Sigmoid colon (tissue), 7 donors: ENCODE results near the gene ARL5C. TPM values are rescaled to one million over a fixed set of nuclear protein-coding genes. Genes with fewer than 3 reads are reported as not detected.

Experiments
- DNase-seq: peaks from one replicate; pipeline ENCODE4 v3.0.0-alpha.2; 2019
- H3K27ac ChIP-seq, 4 donors: fragments of 200-600 bp; sonication (generic); one replicate each; pipeline ENCODE4 v1.5.1; 2016 to 2019; ENCODE audit warnings: mild to moderate bottlenecking in 1 of 4
- H3K27me3 ChIP-seq, 3 donors: fragments of 200-600 bp; sonication (generic); one replicate each; pipeline ENCODE4 v1.5.1; 2019; ENCODE audit warnings: mild to moderate bottlenecking in 1 of 3
- H3K36me3 ChIP-seq, 4 donors: fragments of 200-600 bp; sonication (generic); one replicate each; pipeline ENCODE4 v1.5.1; 2016 to 2019
- H3K4me1 ChIP-seq, 4 donors: fragments of 200-600 bp; sonication (generic); one replicate each; pipeline ENCODE4 v1.5.1; 2017 to 2019
- H3K4me3 ChIP-seq, 4 donors: fragments of 200-600 bp; sonication (generic); one replicate each; pipeline ENCODE4 v1.5.1; 2017 to 2019; ENCODE audit warnings: mild to moderate bottlenecking in 2 of 4, moderate library complexity in 1 of 4
- H3K9me3 ChIP-seq, 4 donors: fragments of 200-600 bp in 3 of 4; sonication (generic) in 3 of 4; one replicate each; pipeline versions ENCODE4 v1.5.1 to v1.6.1; 2013 to 2019
- CTCF ChIP-seq, 4 experiments: fragments of 450-650 bp in 3 of 4; fragments of 200-600 bp in 1 of 4; IDR thresholded peaks; one replicate each; pipeline ENCODE4 v1.5.1; 2016 to 2019; ENCODE audit warnings: antibody characterized with exemption in 4 of 4, mild to moderate bottlenecking in 3 of 4, moderate library complexity in 2 of 4
- EP300 ChIP-seq, 4 donors: sonication (generic); formaldehyde crosslinking; IDR thresholded peaks; one replicate each; pipeline ENCODE4 v1.6.1; 2017; ENCODE audit warnings: antibody characterized with exemption in 4 of 4
- POLR2A ChIP-seq, 2 donors: fragments of 450-650 bp; IDR thresholded peaks; one replicate each; pipeline ENCODE4 v1.6.1; 2016; ENCODE audit warnings: antibody characterized with exemption in 2 of 2, mild to moderate bottlenecking in 2 of 2, moderate library complexity in 2 of 2
- POLR2AphosphoS5 ChIP-seq, 4 donors: sonication (generic); formaldehyde crosslinking; IDR thresholded peaks; one replicate each; pipeline ENCODE4 v1.6.1; 2017; ENCODE audit warnings: antibody characterized with exemption in 4 of 4
- WGBS, 2 donors: extraction: QIAGEN DNeasy Blood & Tissue Kit; methylation state at CpG; one replicate each; pipeline ENCODE4 v1.1.7; 2013; 5-methylcytosine and 5-hydroxymethylcytosine counted together
- intact Hi-C: fragments of 100-400 bp; cut with DNase I; formaldehyde crosslinking; loops from one replicate; pipeline ENCODE4 v1.15.1; 2023
- polyA plus RNA-seq, 3 donors: library from polyadenylated mRNA; stranded (reverse); fragments of 200-250 nt; gene quantifications; one replicate each; pipeline ENCODE4 v1.2.3, GENCODE V29; 2013
- total RNA-seq, 4 donors: library from RNA; depleted of rRNA; stranded (reverse); fragments of >200 nt; gene quantifications; one replicate each; pipeline ENCODE4 v1.1.0, GENCODE V29; 2016
- donor health status: healthy with polysubstance abuse.
- donor health status: Bipolar disorder and iron deficiency.
- donor health status: healthy.

ARL5C gene
- total and polyA plus RNA-seq, 7 donors, result 0.28 TPM; not detected in 6

- TF ChIP-seq EP300 (IDR thresholded peaks at IDR 0.05), result no peak
- no peak overlapping the region for H3K27ac ChIP-seq
- intact Hi-C loops, result no loop called here
- H3K9me3 ChIP-seq, result no peaks in the 10 kb centered on the region
- DNase-seq, result no peak
- WGBS, 2 donors, result 92 to 95% methylated on average over 5 of the region's 5 CpGs
- no peaks in the 10 kb centered on the region for H3K27me3 ChIP-seq
- no peaks in the 10 kb centered on the region for H3K4me1 ChIP-seq
- H3K4me3 ChIP-seq, result no peak overlapping the region
- H3K36me3 ChIP-seq, result peaks cover 5 to 70% (median 31%) of the 10 kb centered on the region in 4 donors
Observed at GRCh38 chr17:39183045-39183444, 17.1 kb upstream of the ARL5C start.

DNA sequence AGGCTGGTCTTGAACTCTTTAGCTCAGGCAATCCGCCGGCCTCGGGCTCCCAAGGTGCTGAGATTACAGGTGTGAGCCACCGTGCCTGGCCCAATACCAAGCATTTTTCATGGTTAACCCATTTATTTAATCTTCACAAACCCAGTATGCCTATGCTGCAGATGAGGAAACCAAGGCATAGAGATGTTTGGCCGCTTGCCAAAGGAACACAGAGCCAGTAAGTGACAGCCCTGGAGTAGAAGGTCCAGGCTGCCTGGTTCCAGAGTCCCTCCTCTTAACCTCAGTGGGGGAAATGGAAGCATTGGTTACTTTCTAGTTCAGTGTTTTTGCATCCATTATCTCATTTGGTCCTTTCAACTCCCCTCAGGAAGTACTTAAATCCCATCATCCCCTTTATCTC is 15.3 kb upstream of the ARL5C start:
- intact Hi-C loops, result no loop called here
- TF ChIP-seq EP300 (IDR thresholded peaks at IDR 0.05), result no peak
- no peak for TF ChIP-seq POLR2A (IDR thresholded peaks at IDR 0.05)
- TF ChIP-seq POLR2AphosphoS5 (IDR thresholded peaks at IDR 0.05), result no peak
- no peak for TF ChIP-seq CTCF (IDR thresholded peaks at IDR 0.05)
- no peaks in the 10 kb centered on the region for H3K9me3 ChIP-seq
- H3K36me3 ChIP-seq, result peaks cover 5 to 67% (median 26%) of the 10 kb centered on the region in 4 donors
- H3K4me1 ChIP-seq, result no peaks in the 10 kb centered on the region
- no peaks in the 10 kb centered on the region for H3K27me3 ChIP-seq
- no peak overlapping the region for H3K27ac ChIP-seq
- no peak for DNase-seq
- no peak overlapping the region for H3K4me3 ChIP-seq
- 93 to 94% methylated on average over 5 of the region's 5 CpGs for WGBS, 2 donors

- Histone ChIP-seq H3K4me3 (no peak overlapping the region), H3K27me3 (no peaks in the 10 kb centered on the region), H3K27ac (no peak overlapping the region), H3K9me3 (no peaks in the 10 kb centered on the region), H3K4me1 (peaks cover 0 to 10% (median 5%) of the 10 kb centered on the region in 4 donors), H3K36me3 (peaks cover 0 to 41% (median 12%) of the 10 kb centered on the region in 4 donors)
- WGBS, 2 donors, result 15 to 63% methylated on average over 4 of the region's 4 CpGs
- intact Hi-C loops, result no loop called here
- no peak for TF ChIP-seq POLR2A (IDR thresholded peaks at IDR 0.05)
- TF ChIP-seq CTCF (IDR thresholded peaks at IDR 0.05), result no peak
- TF ChIP-seq EP300 (IDR thresholded peaks at IDR 0.05), result no peak
- no peak for TF ChIP-seq POLR2AphosphoS5 (IDR thresholded peaks at IDR 0.05)
- no peak for DNase-seq
Observed at GRCh38 chr17:39178536-39178935, 12.6 kb upstream of the ARL5C start.

- peaks cover 0 to 10% (median 5%) of the 10 kb centered on the region in 4 donors for H3K4me1 ChIP-seq
- H3K36me3 ChIP-seq, result peaks cover 0 to 32% (median 11%) of the 10 kb centered on the region in 4 donors
- WGBS, 2 donors, result 94% methylated on average over 12 of the region's 12 CpGs
- no peak for TF ChIP-seq CTCF (IDR thresholded peaks at IDR 0.05)
- TF ChIP-seq POLR2A (IDR thresholded peaks at IDR 0.05), result no peak
- TF ChIP-seq POLR2AphosphoS5 (IDR thresholded peaks at IDR 0.05), result no peak
- no peak for TF ChIP-seq EP300 (IDR thresholded peaks at IDR 0.05)
- intact Hi-C loops, result no loop called here
- H3K9me3 ChIP-seq, result no peaks in the 10 kb centered on the region
- H3K27me3 ChIP-seq, result no peaks in the 10 kb centered on the region
- no peak for DNase-seq
- no peak overlapping the region for H3K27ac ChIP-seq
- no peak overlapping the region for H3K4me3 ChIP-seq
Observed at GRCh38 chr17:39177256-39177655, 11.3 kb upstream of the ARL5C start.

GRCh38 chr17:39175695-39176093 is 9.7 kb upstream of the ARL5C start:
- intact Hi-C loops, result no loop called here

More at GRCh38 chr17:39175695-39176093, 9.7 kb upstream of the ARL5C start:
- Histone ChIP-seq H3K27ac (no peak overlapping the region), H3K36me3 (peaks cover 0 to 24% (median 9%) of the 10 kb centered on the region in 4 donors), H3K4me1 (peaks cover 0 to 10% (median 5%) of the 10 kb centered on the region in 4 donors), H3K9me3 (no peaks in the 10 kb centered on the region), H3K4me3 (no peak overlapping the region), H3K27me3 (no peaks in the 10 kb centered on the region)
- no peak for TF ChIP-seq EP300 (IDR thresholded peaks at IDR 0.05)
- TF ChIP-seq POLR2AphosphoS5 (IDR thresholded peaks at IDR 0.05), result no peak
- no peak for TF ChIP-seq POLR2A (IDR thresholded peaks at IDR 0.05)
- no peak for TF ChIP-seq CTCF (IDR thresholded peaks at IDR 0.05)
- WGBS, 2 donors, result 78 to 79% methylated on average over 10 of the region's 10 CpGs
- DNase-seq, result no peak
